HEK293 (cell line): Measurements from ENCODE around the gene ETF1.

ENCODE experiments used
- BCL11A ChIP-seq: fragments of 450-650 bp; formaldehyde crosslinking; IDR thresholded peaks from 2 replicates; pipeline ENCODE4 v1.5.1; 2016; ENCODE audit warnings: low read depth, missing biosample characterization, missing genetic modification characterization
- BCL11B ChIP-seq: fragments of 450-650 bp; formaldehyde crosslinking; IDR thresholded peaks from 2 replicates; pipeline ENCODE4 v1.5.1; 2016; ENCODE audit warnings: low read depth, missing biosample characterization, missing genetic modification characterization
- FEZF1 ChIP-seq: fragments of 450-650 bp; formaldehyde crosslinking; IDR thresholded peaks from 2 replicates; pipeline ENCODE4 v1.5.1; 2016; ENCODE audit warnings: missing biosample characterization, missing genetic modification characterization
- GLIS1 ChIP-seq: fragments of 450-650 bp; formaldehyde crosslinking; IDR thresholded peaks from 2 replicates; pipeline ENCODE4 v1.5.1; 2016; ENCODE audit warnings: missing biosample characterization, missing genetic modification characterization
- HOXD13 ChIP-seq: sonication (generic); formaldehyde crosslinking; IDR thresholded peaks from 2 replicates; pipeline ENCODE4 v1.8.0; 2022; ENCODE audit warnings: missing genetic modification reagents, borderline replicate concordance
- IKZF3 ChIP-seq: fragments of 450-650 bp; IDR thresholded peaks from 2 replicates; pipeline ENCODE4 v1.5.0; 2018; ENCODE audit warnings: missing biosample characterization, mild to moderate bottlenecking, missing genetic modification characterization, moderate library complexity
- KLF16 ChIP-seq: fragments of 450-650 bp; formaldehyde crosslinking; IDR thresholded peaks from 2 replicates; pipeline ENCODE4 v1.5.1; 2017; ENCODE audit warnings: missing biosample characterization, missing genetic modification characterization
- SALL2 ChIP-seq: fragments of 450-650 bp; formaldehyde crosslinking; IDR thresholded peaks from 2 replicates; pipeline ENCODE4 v1.5.0; 2017; ENCODE audit warnings: missing biosample characterization, mild to moderate bottlenecking, missing genetic modification characterization, borderline replicate concordance
- SCRT1 ChIP-seq: fragments of 450-650 bp; formaldehyde crosslinking; IDR thresholded peaks from 2 replicates; pipeline ENCODE4 v1.5.1; 2016; ENCODE audit warnings: missing biosample characterization, missing genetic modification characterization, borderline replicate concordance
- WT1 ChIP-seq: fragments of 450-650 bp; formaldehyde crosslinking; IDR thresholded peaks from 2 replicates; pipeline ENCODE4 v1.5.1; 2016; ENCODE audit warnings: missing biosample characterization, missing genetic modification characterization
- ZBTB17 ChIP-seq: fragments of 450-650 bp; formaldehyde crosslinking; IDR thresholded peaks from 2 replicates; pipeline ENCODE4 v1.5.1; 2016; ENCODE audit warnings: missing biosample characterization, missing genetic modification characterization
- ZFP69B ChIP-seq: fragments of 450-650 bp; formaldehyde crosslinking; IDR thresholded peaks from 2 replicates; pipeline ENCODE4 v1.5.1; 2016; ENCODE audit warnings: missing biosample characterization, missing genetic modification characterization
- ZNF114 ChIP-seq: fragments of 450-650 bp; formaldehyde crosslinking; IDR thresholded peaks from 2 replicates; pipeline ENCODE4 v1.5.0; 2017; ENCODE audit warnings: missing biosample characterization, missing genetic modification characterization
- ZNF133 ChIP-seq: fragments of 450-650 bp; formaldehyde crosslinking; IDR thresholded peaks from 2 replicates; pipeline ENCODE4 v1.5.1; 2016; ENCODE audit warnings: missing biosample characterization, missing genetic modification characterization
- ZNF184 ChIP-seq: fragments of 450-650 bp; IDR thresholded peaks from 2 replicates; pipeline ENCODE4 v1.5.1; 2018; ENCODE audit warnings: missing biosample characterization, mild to moderate bottlenecking, missing genetic modification characterization
- ZNF221 ChIP-seq: fragments of 450-650 bp; formaldehyde crosslinking; IDR thresholded peaks from 2 replicates; pipeline ENCODE4 v1.5.1; 2017; ENCODE audit warnings: missing biosample characterization, missing genetic modification characterization, borderline replicate concordance
- ZNF391 ChIP-seq: fragments of 450-650 bp; formaldehyde crosslinking; IDR thresholded peaks from 2 replicates; pipeline ENCODE4 v1.5.1; 2016; ENCODE audit warnings: low read depth, missing biosample characterization, missing genetic modification characterization, borderline replicate concordance
- ZNF394 ChIP-seq: fragments of 450-650 bp; formaldehyde crosslinking; IDR thresholded peaks from 2 replicates; pipeline ENCODE4 v1.5.1; 2016; ENCODE audit warnings: missing biosample characterization, missing genetic modification characterization, mild to moderate bottlenecking, moderate library complexity, borderline replicate concordance
- ZNF426 ChIP-seq: fragments of 450-650 bp; formaldehyde crosslinking; IDR thresholded peaks from 2 replicates; pipeline ENCODE4 v1.5.1; 2017; ENCODE audit warnings: missing biosample characterization, missing genetic modification characterization, mild to moderate bottlenecking, inconsistent platforms, moderate library complexity
- ZNF624 ChIP-seq: fragments of 450-650 bp; formaldehyde crosslinking; IDR thresholded peaks from 2 replicates; pipeline ENCODE4 v1.5.1; 2017; ENCODE audit warnings: missing biosample characterization, missing genetic modification characterization
- ZNF768 ChIP-seq: fragments of 450-650 bp; formaldehyde crosslinking; IDR thresholded peaks from 2 replicates; pipeline ENCODE4 v1.5.1; 2018; ENCODE audit warnings: missing biosample characterization, mild to moderate bottlenecking, missing genetic modification characterization
- ZNF830 ChIP-seq: fragments of 450-650 bp; IDR thresholded peaks from 2 replicates; pipeline ENCODE4 v1.5.0; 2018; ENCODE audit warnings: missing biosample characterization, missing genetic modification characterization, low read depth, mild to moderate bottlenecking, moderate library complexity
- ZNF843 ChIP-seq: fragments of 450-650 bp; formaldehyde crosslinking; IDR thresholded peaks from 2 replicates; pipeline ENCODE4 v1.5.1; 2016; ENCODE audit warnings: missing biosample characterization, missing genetic modification characterization
- ZSCAN30 ChIP-seq: fragments of 450-650 bp; IDR thresholded peaks from 2 replicates; pipeline ENCODE4 v1.5.1; 2018; ENCODE audit warnings: missing biosample characterization, mild to moderate bottlenecking, missing genetic modification characterization, moderate library complexity
- ZXDB ChIP-seq: fragments of 450-650 bp; formaldehyde crosslinking; IDR thresholded peaks from 2 replicates; pipeline ENCODE4 v1.5.1; 2016; ENCODE audit warnings: missing biosample characterization, missing genetic modification characterization
- TF ChIP-seq, protein P1 (sequence below): fragments of 450-650 bp; formaldehyde crosslinking; IDR thresholded peaks from 2 replicates; pipeline ENCODE4 v1.5.1; 2016; ENCODE audit warnings: missing biosample characterization, missing genetic modification characterization, low read depth
- TF ChIP-seq, protein P2 (sequence below): fragments of 450-650 bp; formaldehyde crosslinking; IDR thresholded peaks from 2 replicates; pipeline ENCODE4 v1.5.1; 2016; ENCODE audit warnings: missing biosample characterization, missing genetic modification characterization, borderline replicate concordance
- TF ChIP-seq, protein P3 (sequence below): fragments of 450-650 bp; formaldehyde crosslinking; IDR thresholded peaks from 2 replicates; pipeline ENCODE4 v1.5.1; 2017; ENCODE audit warnings: missing biosample characterization, missing genetic modification characterization
- TF ChIP-seq, protein P4 (sequence below): fragments of 450-650 bp; formaldehyde crosslinking; IDR thresholded peaks from 2 replicates; pipeline ENCODE4 v1.5.1; 2016; ENCODE audit warnings: missing biosample characterization, missing genetic modification characterization

ETF1 gene

DNA sequence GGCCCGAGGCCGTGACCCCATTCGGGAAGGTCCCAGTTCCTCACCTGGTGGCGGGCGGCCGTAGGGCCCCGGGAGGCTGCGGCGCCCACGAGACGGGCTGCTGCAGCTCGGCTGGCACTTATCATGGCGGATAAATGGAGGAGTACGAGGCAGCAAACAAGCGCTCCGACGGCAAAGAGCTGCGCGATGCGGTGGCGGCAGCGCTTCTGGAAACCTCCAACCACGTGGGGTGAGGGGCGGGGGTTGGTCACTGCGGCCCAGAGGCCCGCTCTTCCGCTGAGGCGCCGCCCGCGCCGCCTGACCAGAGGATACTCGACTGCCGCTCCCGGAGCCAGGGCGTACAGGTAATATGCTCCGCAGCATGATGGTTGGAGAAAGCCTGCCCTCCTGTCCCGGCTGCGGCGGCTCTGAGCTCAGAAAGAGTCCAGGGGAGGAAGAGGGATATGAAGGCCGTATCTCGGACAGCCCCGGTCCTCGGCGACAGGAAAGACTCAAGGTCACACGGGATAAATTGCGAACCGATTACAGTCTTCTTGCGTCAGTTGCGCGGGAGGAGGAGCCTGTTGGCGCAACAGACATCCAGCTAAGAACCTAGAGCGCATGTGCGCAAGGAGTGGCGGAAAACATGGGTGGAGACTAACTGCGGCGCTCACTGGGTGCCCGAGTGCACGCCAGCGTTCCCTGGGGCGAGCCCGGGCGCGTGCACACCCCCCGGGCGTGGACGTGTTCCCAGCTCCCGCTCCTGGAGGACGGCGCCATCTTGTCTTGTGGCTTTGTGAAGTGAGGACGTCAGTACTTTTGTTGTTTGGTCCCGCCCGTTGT, 32.4 kb upstream of the ETF1 start, which contains the start of gene HSPA9 (continued):
- TF ChIP-seq ZNF221: no peak
- TF ChIP-seq WT1: peak; percentile 7; the same call in 1 of the 2 replicates
- no peak for TF ChIP-seq BCL11B (tag by site-specific recombination)
- no peak for TF ChIP-seq ZNF768 (tag by site-specific recombination)
- no peak for TF ChIP-seq ZNF426 (tag by site-specific recombination)
- TF ChIP-seq HOXD13 (CRISPR knock-in tag): 0 out of 2 replicates have a peak, but pooled peaks have one; percentile 55
- TF ChIP-seq SALL2 (tag by site-specific recombination): no peak
- TF ChIP-seq ZNF624 (tag by site-specific recombination): no peak
- TF ChIP-seq KLF16 (tag by site-specific recombination): peak; percentile 90
- TF ChIP-seq ZFP69B (tag by site-specific recombination): peak; percentile 50; the same call in 1 of the 2 replicates
- peak; percentile 93 for TF ChIP-seq IKZF3 (tag by site-specific recombination)
- peak; percentile 77 for TF ChIP-seq ZNF843 (tag by site-specific recombination)
- TF ChIP-seq ZBTB17 (tag by site-specific recombination): peak; percentile 88
- no peak for TF ChIP-seq ZNF184
- no peak; the same call in 1 of the 2 replicates for TF ChIP-seq BCL11A (tag by site-specific recombination)
- TF ChIP-seq, protein P1, sequence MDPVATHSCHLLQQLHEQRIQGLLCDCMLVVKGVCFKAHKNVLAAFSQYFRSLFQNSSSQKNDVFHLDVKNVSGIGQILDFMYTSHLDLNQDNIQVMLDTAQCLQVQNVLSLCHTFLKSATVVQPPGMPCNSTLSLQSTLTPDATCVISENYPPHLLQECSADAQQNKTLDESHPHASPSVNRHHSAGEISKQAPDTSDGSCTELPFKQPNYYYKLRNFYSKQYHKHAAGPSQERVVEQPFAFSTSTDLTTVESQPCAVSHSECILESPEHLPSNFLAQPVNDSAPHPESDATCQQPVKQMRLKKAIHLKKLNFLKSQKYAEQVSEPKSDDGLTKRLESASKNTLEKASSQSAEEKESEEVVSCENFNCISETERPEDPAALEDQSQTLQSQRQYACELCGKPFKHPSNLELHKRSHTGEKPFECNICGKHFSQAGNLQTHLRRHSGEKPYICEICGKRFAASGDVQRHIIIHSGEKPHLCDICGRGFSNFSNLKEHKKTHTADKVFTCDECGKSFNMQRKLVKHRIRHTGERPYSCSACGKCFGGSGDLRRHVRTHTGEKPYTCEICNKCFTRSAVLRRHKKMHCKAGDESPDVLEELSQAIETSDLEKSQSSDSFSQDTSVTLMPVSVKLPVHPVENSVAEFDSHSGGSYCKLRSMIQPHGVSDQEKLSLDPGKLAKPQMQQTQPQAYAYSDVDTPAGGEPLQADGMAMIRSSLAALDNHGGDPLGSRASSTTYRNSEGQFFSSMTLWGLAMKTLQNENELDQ (tag by site-specific recombination): no peak
- TF ChIP-seq ZNF394: peak; percentile 60; the same call in 1 of the 2 replicates
- TF ChIP-seq ZNF133 (tag by site-specific recombination): no peak
- peak; percentile 76 for TF ChIP-seq ZSCAN30 (tag by site-specific recombination)
- no peak for TF ChIP-seq ZNF830
- peak; percentile 95 for TF ChIP-seq ZXDB (tag by site-specific recombination)
- TF ChIP-seq GLIS1 (tag by site-specific recombination): peak; percentile 89
- no peak for TF ChIP-seq ZNF114 (tag by site-specific recombination)
- TF ChIP-seq FEZF1 (tag by site-specific recombination): peak; percentile 58
- TF ChIP-seq, protein P2, sequence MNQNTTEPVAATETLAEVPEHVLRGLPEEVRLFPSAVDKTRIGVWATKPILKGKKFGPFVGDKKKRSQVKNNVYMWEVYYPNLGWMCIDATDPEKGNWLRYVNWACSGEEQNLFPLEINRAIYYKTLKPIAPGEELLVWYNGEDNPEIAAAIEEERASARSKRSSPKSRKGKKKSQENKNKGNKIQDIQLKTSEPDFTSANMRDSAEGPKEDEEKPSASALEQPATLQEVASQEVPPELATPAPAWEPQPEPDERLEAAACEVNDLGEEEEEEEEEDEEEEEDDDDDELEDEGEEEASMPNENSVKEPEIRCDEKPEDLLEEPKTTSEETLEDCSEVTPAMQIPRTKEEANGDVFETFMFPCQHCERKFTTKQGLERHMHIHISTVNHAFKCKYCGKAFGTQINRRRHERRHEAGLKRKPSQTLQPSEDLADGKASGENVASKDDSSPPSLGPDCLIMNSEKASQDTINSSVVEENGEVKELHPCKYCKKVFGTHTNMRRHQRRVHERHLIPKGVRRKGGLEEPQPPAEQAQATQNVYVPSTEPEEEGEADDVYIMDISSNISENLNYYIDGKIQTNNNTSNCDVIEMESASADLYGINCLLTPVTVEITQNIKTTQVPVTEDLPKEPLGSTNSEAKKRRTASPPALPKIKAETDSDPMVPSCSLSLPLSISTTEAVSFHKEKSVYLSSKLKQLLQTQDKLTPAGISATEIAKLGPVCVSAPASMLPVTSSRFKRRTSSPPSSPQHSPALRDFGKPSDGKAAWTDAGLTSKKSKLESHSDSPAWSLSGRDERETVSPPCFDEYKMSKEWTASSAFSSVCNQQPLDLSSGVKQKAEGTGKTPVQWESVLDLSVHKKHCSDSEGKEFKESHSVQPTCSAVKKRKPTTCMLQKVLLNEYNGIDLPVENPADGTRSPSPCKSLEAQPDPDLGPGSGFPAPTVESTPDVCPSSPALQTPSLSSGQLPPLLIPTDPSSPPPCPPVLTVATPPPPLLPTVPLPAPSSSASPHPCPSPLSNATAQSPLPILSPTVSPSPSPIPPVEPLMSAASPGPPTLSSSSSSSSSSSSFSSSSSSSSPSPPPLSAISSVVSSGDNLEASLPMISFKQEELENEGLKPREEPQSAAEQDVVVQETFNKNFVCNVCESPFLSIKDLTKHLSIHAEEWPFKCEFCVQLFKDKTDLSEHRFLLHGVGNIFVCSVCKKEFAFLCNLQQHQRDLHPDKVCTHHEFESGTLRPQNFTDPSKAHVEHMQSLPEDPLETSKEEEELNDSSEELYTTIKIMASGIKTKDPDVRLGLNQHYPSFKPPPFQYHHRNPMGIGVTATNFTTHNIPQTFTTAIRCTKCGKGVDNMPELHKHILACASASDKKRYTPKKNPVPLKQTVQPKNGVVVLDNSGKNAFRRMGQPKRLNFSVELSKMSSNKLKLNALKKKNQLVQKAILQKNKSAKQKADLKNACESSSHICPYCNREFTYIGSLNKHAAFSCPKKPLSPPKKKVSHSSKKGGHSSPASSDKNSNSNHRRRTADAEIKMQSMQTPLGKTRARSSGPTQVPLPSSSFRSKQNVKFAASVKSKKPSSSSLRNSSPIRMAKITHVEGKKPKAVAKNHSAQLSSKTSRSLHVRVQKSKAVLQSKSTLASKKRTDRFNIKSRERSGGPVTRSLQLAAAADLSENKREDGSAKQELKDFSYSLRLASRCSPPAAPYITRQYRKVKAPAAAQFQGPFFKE (tag by site-specific recombination): 0 out of 2 replicates have a peak, but pooled peaks have one; percentile 13
- TF ChIP-seq, protein P3, sequence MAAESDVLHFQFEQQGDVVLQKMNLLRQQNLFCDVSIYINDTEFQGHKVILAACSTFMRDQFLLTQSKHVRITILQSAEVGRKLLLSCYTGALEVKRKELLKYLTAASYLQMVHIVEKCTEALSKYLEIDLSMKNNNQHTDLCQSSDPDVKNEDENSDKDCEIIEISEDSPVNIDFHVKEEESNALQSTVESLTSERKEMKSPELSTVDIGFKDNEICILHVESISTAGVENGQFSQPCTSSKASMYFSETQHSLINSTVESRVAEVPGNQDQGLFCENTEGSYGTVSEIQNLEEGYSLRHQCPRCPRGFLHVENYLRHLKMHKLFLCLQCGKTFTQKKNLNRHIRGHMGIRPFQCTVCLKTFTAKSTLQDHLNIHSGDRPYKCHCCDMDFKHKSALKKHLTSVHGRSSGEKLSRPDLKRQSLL (tag by site-specific recombination): peak; percentile 41; the same call in 1 of the 2 replicates
- peak; percentile 31; the same call in 1 of the 2 replicates for TF ChIP-seq ZNF391 (tag by site-specific recombination)
- TF ChIP-seq, protein P4, sequence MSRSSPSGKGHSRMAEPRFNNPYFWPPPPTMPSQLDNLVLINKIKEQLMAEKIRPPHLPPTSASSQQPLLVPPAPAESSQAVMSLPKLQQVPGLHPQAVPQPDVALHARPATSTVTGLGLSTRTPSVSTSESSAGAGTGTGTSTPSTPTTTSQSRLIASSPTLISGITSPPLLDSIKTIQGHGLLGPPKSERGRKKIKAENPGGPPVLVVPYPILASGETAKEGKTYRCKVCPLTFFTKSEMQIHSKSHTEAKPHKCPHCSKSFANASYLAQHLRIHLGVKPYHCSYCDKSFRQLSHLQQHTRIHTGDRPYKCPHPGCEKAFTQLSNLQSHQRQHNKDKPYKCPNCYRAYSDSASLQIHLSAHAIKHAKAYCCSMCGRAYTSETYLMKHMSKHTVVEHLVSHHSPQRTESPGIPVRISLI (tag by site-specific recombination): no peak; the same call in 1 of the 2 replicates
- 0 out of 2 replicates have a peak, but pooled peaks have one; percentile 47 for TF ChIP-seq SCRT1 (tag by site-specific recombination)
